Neural cell (in vitro differentiated cells): ENCODE data around the gene VGF. TPM values are rescaled to one million over a fixed set of nuclear protein-coding genes. Genes with fewer than 3 reads are reported as not detected.

Source experiments
- H2AFZ ChIP-seq: fragments of 200-600, 300-800 bp; sonication (generic), shearing (Covaris generic); 2 replicates; pipeline ENCODE4 v1.6.0; 2014; ENCODE audit warnings: low read depth, mild to moderate bottlenecking, antibody characterized with exemption, low read length, moderate library complexity
- H3F3A ChIP-seq: fragments of 200-600 bp; shearing (Covaris generic); 2 replicates; pipeline ENCODE4 v1.6.1; 2016; ENCODE audit warnings: mild to moderate bottlenecking, moderate library complexity, mixed read lengths, antibody characterized with exemption, low read length; ENCODE audit not compliant: insufficient read depth, poor library complexity, severe bottlenecking
- H3K27ac ChIP-seq: fragments of 200-600, 300-800 bp; sonication (generic), shearing (Covaris generic); 2 replicates; pipeline ENCODE4 v1.5.1; 2014; ENCODE audit warnings: mild to moderate bottlenecking, low read length, moderate library complexity
- H3K27me3 ChIP-seq: fragments of 300-800, 200-600 bp; sonication (generic), shearing (Covaris generic); 2 replicates; pipeline ENCODE4 v1.6.0; 2014; ENCODE audit warnings: mild to moderate bottlenecking, low read depth, low read length, moderate library complexity; ENCODE audit not compliant: insufficient read depth
- H3K36me3 ChIP-seq: fragments of 300-800, 200-600 bp; sonication (generic), shearing (Covaris generic); 2 replicates; pipeline ENCODE4 v1.5.1; 2014; ENCODE audit warnings: mild to moderate bottlenecking, antibody characterized with exemption, low read length, moderate library complexity; ENCODE audit not compliant: insufficient read depth
- H3K4me2 ChIP-seq: fragments of 300-800, 200-600 bp; sonication (generic), shearing (Covaris generic); 2 replicates; pipeline ENCODE4 v1.6.0; 2014; ENCODE audit warnings: mild to moderate bottlenecking, low read length
- H3K4me3 ChIP-seq: fragments of 300-800, 200-600 bp; sonication (generic), shearing (Covaris generic); 2 replicates; pipeline ENCODE4 v1.5.1; 2014; ENCODE audit warnings: mild to moderate bottlenecking, low read length, moderate library complexity
- H3K79me2 ChIP-seq: fragments of 200-600 bp; shearing (Covaris generic); replicated peaks from 2 replicates; pipeline ENCODE4 v1.6.0; 2014; ENCODE audit warnings: mild to moderate bottlenecking, low read length, moderate library complexity; ENCODE audit not compliant: insufficient read depth
- H3K9ac ChIP-seq: fragments of 300-800, 200-600 bp; sonication (generic), shearing (Covaris generic); 2 replicates; pipeline ENCODE4 v1.6.1; 2016; ENCODE audit warnings: mild to moderate bottlenecking, low read length, mixed read lengths
- H3K9me2 ChIP-seq: fragments of 200-600 bp; shearing (Covaris generic); 2 replicates; pipeline ENCODE4 v1.6.1; 2016; ENCODE audit warnings: mild to moderate bottlenecking, low read length, mixed read lengths; ENCODE audit not compliant: insufficient read depth
- H3K9me3 ChIP-seq: fragments of 200-600, 300-800 bp; sonication (generic), shearing (Covaris generic); 2 replicates; pipeline ENCODE4 v1.6.1; 2016; ENCODE audit warnings: mild to moderate bottlenecking, mixed run types, low read length, moderate library complexity, mixed read lengths
- H4K20me1 ChIP-seq: fragments of 200-600 bp; shearing (Covaris generic); 2 replicates; pipeline ENCODE4 v1.6.1; 2016; ENCODE audit warnings: mild to moderate bottlenecking, mixed run types; ENCODE audit not compliant: insufficient read depth
- EP300 ChIP-seq: fragments of 450-650 bp; conservative IDR thresholded peaks from 2 replicates; pipeline ENCODE4 v1.6.1; 2014; ENCODE audit warnings: antibody characterized with exemption, mild to moderate bottlenecking, moderate library complexity; ENCODE audit not compliant: poor library complexity, severe bottlenecking
- EZH2 ChIP-seq: fragments of 200-600, 300-800 bp; shearing (Covaris generic), sonication (generic); IDR thresholded peaks from 2 replicates; pipeline ENCODE4 v1.6.1; 2014; ENCODE audit warnings: antibody characterized with exemption, low read length, borderline replicate concordance, mild to moderate bottlenecking; ENCODE audit not compliant: insufficient read depth, poor library complexity, severe bottlenecking
- MXI1 ChIP-seq: fragments of 450-650 bp; conservative IDR thresholded peaks from 2 replicates; pipeline ENCODE4 v1.6.1; 2014; ENCODE audit warnings: antibody characterized with exemption, mild to moderate bottlenecking; ENCODE audit not compliant: poor library complexity, severe bottlenecking
- POLR2AphosphoS5 ChIP-seq: IDR thresholded peaks from 2 replicates; pipeline ENCODE4 v1.6.1; 2012
- RAD21 ChIP-seq: fragments of 450-650 bp; conservative IDR thresholded peaks from 2 replicates; pipeline ENCODE4 v1.6.1; 2014; ENCODE audit warnings: antibody characterized with exemption, mild to moderate bottlenecking, moderate library complexity
- REST ChIP-seq: IDR thresholded peaks from 2 replicates; pipeline ENCODE4 v1.6.1; 2012; ENCODE audit warnings: borderline replicate concordance
- SMC3 ChIP-seq: fragments of 450-650 bp; conservative IDR thresholded peaks from 2 replicates; pipeline ENCODE4 v1.6.1; 2014; ENCODE audit warnings: antibody characterized with exemption, mild to moderate bottlenecking, moderate library complexity; ENCODE audit not compliant: poor library complexity
- TAF1 ChIP-seq: IDR thresholded peaks from 2 replicates; pipeline ENCODE4 v1.6.1; 2012; ENCODE audit warnings: low read depth
- polyA plus RNA-seq: library from polyadenylated mRNA; depleted of rRNA; stranded (reverse); fragments of >200 nt; gene quantifications from 2 replicates; pipeline ENCODE4 v1.2.3, GENCODE V29; 2014
- TF ChIP-seq, protein P1 (sequence below): fragments of 450-650 bp; IDR thresholded peaks from 2 replicates; pipeline ENCODE4 v1.5.1; 2014; ENCODE audit warnings: antibody characterized with exemption, mild to moderate bottlenecking, moderate library complexity; ENCODE audit not compliant: poor library complexity, severe bottlenecking

The VGF gene
- polyA plus RNA-seq, 1 donor from 2014 or later = 39.3 TPM

GRCh38 chr7:101166909-101167644 lies 1.7 kb upstream of the VGF start:
- Histone ChIP-seq H3K4me2 (peak overlapping the region; percentile 98), H4K20me1 (no peaks in the 10 kb centered on the region), H3K27me3 (peaks cover 54% of the 10 kb centered on the region), H3F3A (no peaks in the 10 kb centered on the region), H3K36me3 (no peaks in the 10 kb centered on the region), H3K9me2 (no peaks in the 10 kb centered on the region), H3K9me3 (no peaks in the 10 kb centered on the region), H3K27ac (peak overlapping the region; percentile 93), H3K9ac (peak overlapping the region; percentile 93), H2AFZ (no peak overlapping the region), H3K79me2 (no peaks in the 10 kb centered on the region), H3K4me3 (peak overlapping the region; percentile 94)
- TF ChIP-seq RAD21 = no peak
- peak; percentile 11 for TF ChIP-seq REST
- TF ChIP-seq, protein P1, sequence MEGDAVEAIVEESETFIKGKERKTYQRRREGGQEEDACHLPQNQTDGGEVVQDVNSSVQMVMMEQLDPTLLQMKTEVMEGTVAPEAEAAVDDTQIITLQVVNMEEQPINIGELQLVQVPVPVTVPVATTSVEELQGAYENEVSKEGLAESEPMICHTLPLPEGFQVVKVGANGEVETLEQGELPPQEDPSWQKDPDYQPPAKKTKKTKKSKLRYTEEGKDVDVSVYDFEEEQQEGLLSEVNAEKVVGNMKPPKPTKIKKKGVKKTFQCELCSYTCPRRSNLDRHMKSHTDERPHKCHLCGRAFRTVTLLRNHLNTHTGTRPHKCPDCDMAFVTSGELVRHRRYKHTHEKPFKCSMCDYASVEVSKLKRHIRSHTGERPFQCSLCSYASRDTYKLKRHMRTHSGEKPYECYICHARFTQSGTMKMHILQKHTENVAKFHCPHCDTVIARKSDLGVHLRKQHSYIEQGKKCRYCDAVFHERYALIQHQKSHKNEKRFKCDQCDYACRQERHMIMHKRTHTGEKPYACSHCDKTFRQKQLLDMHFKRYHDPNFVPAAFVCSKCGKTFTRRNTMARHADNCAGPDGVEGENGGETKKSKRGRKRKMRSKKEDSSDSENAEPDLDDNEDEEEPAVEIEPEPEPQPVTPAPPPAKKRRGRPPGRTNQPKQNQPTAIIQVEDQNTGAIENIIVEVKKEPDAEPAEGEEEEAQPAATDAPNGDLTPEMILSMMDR = no peak
- TF ChIP-seq EP300 = no peak
- no peak for TF ChIP-seq EZH2
- peak; percentile 30 for TF ChIP-seq MXI1
- TF ChIP-seq POLR2AphosphoS5 = peak; percentile 42
- no peak for TF ChIP-seq SMC3
- peak; percentile 27 for TF ChIP-seq TAF1

DNA sequence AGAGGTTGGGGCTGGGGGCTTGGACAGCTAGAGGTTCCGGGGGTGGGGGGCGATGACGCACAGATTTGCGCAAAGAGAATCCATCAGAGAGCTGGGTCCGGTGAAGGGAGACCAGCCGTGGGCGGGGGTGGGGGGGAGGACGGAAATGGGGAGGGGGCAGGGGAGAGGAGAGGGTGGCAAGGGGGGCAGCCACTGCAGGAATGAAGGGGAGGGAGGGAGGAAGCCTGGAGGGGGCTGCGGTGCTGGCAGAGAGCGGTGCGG lies 1.2 kb upstream of the VGF start:
- H3K79me2 ChIP-seq = no peaks in the 10 kb centered on the region
- H3K4me3 ChIP-seq = peak overlapping the region; percentile 94

More for the DNA sequence above, 1.2 kb upstream of the VGF start:
- H3K9me2 ChIP-seq = no peaks in the 10 kb centered on the region
- no peaks in the 10 kb centered on the region for H3K36me3 ChIP-seq
- TF ChIP-seq TAF1 = no peak
- TF ChIP-seq, protein P1 = no peak
- TF ChIP-seq REST = no peak
- no peak for TF ChIP-seq POLR2AphosphoS5
- no peak for TF ChIP-seq EP300
- TF ChIP-seq RAD21 = no peak
- no peak for TF ChIP-seq SMC3
- no peak for TF ChIP-seq EZH2
- TF ChIP-seq MXI1 = no peak
- H3K27me3 ChIP-seq = peaks cover 49% of the 10 kb centered on the region
- no peaks in the 10 kb centered on the region for H4K20me1 ChIP-seq
- H3F3A ChIP-seq = no peaks in the 10 kb centered on the region
- peak overlapping the region; percentile 93 for H3K27ac ChIP-seq
- H2AFZ ChIP-seq = no peak overlapping the region
- peak overlapping the region; percentile 98 for H3K4me2 ChIP-seq
- H3K9me3 ChIP-seq = no peaks in the 10 kb centered on the region
- H3K9ac ChIP-seq = peak overlapping the region; percentile 93
